ENCODE results near the gene GPBP1. TPM values are rescaled to one million over a fixed set of nuclear protein-coding genes. Genes with fewer than 3 reads are reported as not detected.

GPBP1 gene
- total and polyA plus RNA-seq, 2 experiments from 2014 or later = 105 to 109 TPM

- TF ChIP-seq ZNF462 (CRISPR knock-in tag; IDR thresholded peaks at IDR 0.05) (no peak), EZH2phosphoT487 (IDR thresholded peaks at IDR 0.05; ENCODE audit: unreplicated experiment) (no peak), POLR2AphosphoS5 (IDR thresholded peaks at IDR 0.05; ENCODE audit: low read depth) (no peak), JUNB (IDR thresholded peaks at IDR 0.05; ENCODE audit: unreplicated experiment) (no peak), CREB1 (CRISPR knock-in tag; IDR thresholded peaks at IDR 0.05; ENCODE audit: low read depth) (no peak), REST (IDR thresholded peaks at IDR 0.05; ENCODE audit: unreplicated experiment) (no peak), CTCF (conservative IDR thresholded peaks at IDR 0.05; ENCODE audit: low read depth in 2 of 2) (no peak), ZNF331 (CRISPR knock-in tag; IDR thresholded peaks at IDR 0.05; ENCODE audit: low read depth) (no peak), ETS1 (IDR thresholded peaks at IDR 0.05) (no peak), ZNF114 (CRISPR knock-in tag; IDR thresholded peaks at IDR 0.05) (no peak)
These were observed 131.1 kb downstream of the GPBP1 start (continued) for GRCh38 chr5:57304931-57305330.

Measured in GM23338 (cell line).